Measurements from ENCODE around the gene MYO5B.

DNA sequence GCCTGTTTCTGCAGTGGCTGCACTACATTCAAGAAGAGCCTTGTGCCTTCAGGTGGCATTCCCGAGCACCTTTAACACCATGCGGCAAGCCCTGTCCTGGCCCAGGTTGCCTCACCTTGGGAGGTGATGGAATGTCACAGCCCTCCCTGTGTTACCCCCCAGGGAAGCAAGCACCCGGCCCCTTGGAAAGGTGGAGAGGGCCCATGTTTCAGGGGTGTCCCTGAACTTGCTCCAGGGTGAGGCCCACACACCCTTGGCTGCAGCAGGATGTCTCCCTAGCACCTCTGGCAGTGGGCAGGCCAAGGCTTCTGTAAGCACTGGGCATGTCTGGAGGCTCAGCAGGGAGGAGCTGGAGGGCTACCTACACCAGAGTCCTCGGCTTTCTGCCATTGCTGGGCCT, 352.3 kb downstream of the MYO5B start:
- TF ChIP-seq, protein P1, sequence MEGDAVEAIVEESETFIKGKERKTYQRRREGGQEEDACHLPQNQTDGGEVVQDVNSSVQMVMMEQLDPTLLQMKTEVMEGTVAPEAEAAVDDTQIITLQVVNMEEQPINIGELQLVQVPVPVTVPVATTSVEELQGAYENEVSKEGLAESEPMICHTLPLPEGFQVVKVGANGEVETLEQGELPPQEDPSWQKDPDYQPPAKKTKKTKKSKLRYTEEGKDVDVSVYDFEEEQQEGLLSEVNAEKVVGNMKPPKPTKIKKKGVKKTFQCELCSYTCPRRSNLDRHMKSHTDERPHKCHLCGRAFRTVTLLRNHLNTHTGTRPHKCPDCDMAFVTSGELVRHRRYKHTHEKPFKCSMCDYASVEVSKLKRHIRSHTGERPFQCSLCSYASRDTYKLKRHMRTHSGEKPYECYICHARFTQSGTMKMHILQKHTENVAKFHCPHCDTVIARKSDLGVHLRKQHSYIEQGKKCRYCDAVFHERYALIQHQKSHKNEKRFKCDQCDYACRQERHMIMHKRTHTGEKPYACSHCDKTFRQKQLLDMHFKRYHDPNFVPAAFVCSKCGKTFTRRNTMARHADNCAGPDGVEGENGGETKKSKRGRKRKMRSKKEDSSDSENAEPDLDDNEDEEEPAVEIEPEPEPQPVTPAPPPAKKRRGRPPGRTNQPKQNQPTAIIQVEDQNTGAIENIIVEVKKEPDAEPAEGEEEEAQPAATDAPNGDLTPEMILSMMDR (IDR thresholded peaks at IDR 0.05): no peak
- TF ChIP-seq ZFX (IDR thresholded peaks at IDR 0.05; ENCODE audit: borderline replicate concordance): no peak

All from 22Rv1 (cell line).